Activated naive CD4-positive, alpha-beta T cell (primary cell): ENCODE measurements around the gene COQ8A.
A peak's percentile ranks its signal among the peaks of the same experiment; 100 is the strongest.
"Not testable (repeated sequence)": the region's sequence is repeated elsewhere in the genome, so short reads cannot be mapped to it uniquely, and the experiment has no call there.

Experiments
- DNase-seq, 4 experiments: peaks; one replicate each; lab custom pipeline; 2025; lab: John Stamatoyannopoulos, UW

Gene COQ8A

DNA sequence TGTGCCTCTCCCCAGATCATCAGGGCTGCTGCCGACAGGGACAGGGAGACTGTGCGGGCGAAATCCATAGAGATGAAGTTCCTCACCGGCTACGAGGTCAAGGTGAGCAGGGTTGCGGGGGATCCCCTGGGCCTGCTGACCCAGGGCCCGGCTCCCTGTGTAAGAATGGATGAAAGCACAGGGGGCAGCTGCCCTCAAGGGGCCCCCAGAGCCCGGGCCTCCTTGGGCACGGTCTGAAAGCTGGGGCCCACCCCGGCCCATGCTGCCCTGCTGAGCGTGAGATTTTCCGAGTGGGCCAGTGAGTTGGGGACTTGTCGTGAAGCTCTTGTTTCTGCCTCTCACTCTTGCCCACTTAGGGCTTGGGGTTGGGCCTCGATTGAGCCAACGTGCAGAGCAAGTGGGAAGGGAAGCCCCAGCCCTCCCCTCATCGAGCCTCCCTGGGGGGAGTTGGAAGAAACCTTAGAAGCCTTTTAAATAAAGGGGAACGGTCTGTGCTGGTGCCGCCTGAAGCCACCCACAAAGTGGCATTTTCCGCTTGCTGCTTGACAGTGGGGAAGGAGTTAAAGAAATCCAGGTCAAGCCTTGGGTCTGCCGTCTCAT lies 45.2 kb downstream of the COQ8A start:
- no peak for DNase-seq

- DNase-seq: no peak
These were observed 45.9 kb downstream of the COQ8A start for GRCh38 chr1:226985839-226986463.

DNA sequence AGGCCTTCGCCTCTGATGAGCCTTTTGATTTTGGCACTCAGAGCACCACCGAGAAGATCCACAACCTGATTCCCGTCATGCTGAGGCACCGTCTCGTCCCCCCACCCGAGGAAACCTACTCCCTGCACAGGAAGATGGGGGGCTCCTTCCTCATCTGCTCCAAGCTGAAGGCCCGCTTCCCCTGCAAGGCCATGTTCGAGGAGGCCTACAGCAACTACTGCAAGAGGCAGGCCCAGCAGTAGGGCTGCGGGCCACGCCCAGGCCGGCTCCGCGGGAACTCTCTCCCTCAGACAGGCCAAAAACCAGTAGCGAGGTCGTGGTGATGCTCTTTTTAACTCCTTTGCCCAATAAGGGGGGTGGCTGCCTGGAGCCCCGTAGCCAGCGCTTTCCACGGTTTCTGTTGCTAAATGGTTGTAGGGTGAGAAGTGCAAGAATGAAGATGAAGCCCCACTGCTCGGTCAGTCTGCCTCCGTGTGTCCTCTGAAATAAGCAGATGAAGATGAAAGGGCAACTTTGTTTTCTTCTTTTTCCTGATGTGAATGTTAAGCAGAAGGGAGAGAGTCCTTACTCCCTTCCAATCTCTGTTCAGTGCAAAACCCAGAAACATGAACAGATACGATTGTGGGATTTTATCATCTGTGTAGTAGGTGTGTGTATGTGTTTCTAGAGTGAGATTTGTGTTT lies 46.5 kb downstream of the COQ8A start:
- no peak for DNase-seq

GRCh38 chr1:226987179-226987536 lies 47.1 kb downstream of the COQ8A start:
- DNase-seq: no peak

DNA sequence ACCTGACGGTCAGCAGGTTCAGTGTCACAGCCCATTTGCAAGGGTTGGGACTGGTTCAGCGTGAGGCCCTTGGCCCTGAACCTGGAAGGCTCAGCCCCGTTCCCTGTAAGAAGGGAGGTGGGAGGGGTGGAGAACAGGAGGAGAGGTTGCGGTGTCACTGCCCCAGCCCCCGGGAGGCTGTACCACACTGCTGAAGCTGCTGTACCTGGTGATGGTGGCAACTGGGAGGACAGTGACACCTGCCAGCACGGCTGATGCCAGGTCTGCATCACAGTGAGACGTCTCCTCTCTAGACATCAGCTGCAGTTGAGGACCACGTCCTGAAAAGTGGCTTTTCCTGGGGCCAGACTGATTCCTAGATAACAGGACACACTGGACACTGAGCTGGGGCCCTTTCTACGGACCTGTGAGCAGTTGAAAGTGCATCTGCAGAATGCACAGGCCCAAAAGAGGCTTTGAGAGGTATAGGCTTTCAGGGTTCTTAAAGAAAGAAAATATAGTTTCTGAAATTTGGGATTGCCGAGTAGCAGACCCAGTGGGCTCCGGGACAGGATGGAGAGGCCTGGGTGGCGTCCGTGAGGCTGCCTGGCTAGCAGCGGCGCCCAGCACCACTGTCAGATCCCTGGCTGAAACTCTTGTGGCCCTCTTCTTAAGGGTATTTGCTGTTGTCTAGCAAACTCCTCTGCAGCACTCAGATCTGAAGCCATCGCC lies 47.7 kb downstream of the COQ8A start:
- DNase-seq: no peak

DNA sequence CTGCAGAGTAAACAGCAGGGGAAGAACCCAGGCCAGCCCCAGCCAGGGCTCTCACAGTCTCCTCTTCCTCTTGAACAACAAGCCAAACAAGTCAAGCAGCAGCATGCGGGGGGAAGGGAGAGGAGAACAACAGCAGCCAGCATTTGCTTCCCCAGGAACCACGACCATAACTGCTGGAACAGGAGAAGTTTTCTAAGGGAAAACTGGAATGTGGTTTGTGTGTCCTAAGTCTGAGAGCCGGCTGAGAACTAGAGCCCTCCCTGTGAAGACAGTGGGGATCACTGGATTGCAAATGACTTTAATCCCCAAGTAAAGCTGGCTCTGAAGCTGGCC lies 48.2 kb downstream of the COQ8A start:
- DNase-seq: no peak

- no peak for DNase-seq
These were observed 49.2 kb downstream of the COQ8A start for GRCh38 chr1:226989085-226989920.

DNA sequence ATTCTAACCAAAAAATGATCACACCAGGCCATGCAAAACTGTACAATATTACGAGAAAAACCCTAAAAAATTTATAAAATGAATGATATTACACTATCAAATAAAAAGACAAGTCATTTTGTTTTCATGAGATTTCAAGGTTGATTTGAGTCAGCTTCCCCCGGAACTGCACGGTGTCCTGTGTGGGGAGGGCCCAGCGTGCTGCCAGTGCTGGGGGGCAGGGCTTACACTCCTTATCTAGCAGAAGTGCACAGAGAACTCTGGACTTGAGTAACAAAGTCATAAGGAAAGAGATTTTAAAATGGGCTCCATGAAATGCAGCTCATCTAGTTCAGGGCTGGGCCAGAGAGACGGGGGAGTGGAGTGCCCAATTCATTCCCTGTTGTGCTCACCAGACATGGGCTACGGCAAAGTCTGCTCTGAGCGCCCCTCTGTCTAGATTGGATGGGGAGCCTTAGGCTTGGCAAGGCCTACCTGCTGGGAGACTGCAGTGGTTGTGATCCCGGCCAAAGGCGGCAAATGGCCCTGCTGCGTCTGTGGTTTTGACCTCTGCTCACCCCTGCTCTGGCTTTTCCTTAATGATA lies 50.1 kb downstream of the COQ8A start:
- peak in 1 of 4 experiments; percentile 44 for DNase-seq

DNA sequence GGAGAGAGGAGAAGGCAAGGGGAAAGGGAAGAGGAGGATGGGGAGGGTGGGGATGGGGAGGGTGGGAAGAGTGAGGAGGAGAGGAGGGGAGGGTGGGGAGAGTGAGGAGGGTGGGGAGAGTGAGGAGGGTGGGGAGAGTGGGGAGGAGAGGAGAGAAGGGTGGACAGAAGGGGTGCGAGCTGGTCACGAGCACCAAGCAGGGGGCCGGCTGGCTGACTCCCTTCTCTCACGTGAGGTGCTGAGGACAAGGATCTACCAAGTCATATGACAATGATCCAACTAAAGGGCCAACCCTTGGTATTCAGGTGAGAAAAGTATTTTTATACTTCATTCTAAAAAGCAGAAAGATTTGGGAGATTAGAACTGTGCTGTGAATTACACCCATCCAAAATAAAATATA lies 51.8 kb downstream of the COQ8A start:
- DNase-seq: no peak

- DNase-seq: no peak
These were observed 53.9 kb downstream of the COQ8A start for GRCh38 chr1:226993814-226994585.

- no peak for DNase-seq
These were observed 54.7 kb downstream of the COQ8A start for GRCh38 chr1:226994586-226995364.

DNA sequence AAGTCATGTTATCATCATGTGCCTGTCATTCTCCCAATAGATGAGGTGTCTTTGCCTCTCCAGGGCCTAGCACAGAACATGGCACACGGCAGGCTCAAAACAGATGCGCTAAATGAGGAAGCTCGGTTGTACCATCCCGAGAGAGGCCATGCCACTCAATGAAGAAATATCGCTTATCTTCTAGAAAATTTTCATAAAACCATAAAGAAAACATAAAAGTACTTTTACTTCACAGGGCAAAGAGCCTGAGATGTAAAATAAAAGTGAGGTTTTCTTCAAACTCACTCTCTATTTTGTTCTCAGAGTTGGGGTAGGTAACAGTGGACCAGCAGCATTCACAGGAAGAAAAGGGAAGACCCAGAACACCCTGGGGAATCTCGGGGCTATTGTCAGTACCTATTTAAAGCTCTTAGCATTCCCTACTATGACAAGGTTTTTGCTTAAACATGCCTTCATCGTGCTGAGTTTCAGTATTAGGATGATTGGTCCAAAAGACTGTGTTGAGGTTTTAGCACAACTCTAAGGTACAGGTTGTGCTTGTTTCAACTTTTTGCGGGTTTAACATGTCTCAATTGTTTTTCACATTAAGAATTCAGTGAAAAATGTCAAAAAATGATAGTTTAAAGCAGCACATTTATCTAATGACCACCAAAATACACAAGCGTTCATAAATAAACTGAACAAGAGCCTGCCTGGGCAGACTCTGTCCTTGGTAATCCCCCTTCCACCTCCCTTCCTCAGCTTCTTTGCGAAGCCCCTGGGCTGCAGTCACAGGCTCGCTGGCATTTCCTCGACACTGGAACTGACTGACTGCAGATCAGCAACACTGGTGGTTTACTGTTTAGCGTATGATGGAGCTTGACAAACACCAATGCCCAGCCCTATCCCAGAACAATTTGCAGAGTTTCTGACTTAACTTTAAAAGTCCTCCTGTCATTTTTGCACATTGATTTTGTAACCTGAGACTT lies 55.6 kb downstream of the COQ8A start:
- DNase-seq: no peak

GRCh38 chr1:226999579-226999978 lies 59.5 kb downstream of the COQ8A start:
- DNase-seq: not testable (repeated sequence)

GRCh38 chr1:227002531-227003049 lies 62.5 kb downstream of the COQ8A start:
- no peak for DNase-seq

- no peak for DNase-seq
These were observed 63.1 kb downstream of the COQ8A start for GRCh38 chr1:227003165-227003564.

DNA sequence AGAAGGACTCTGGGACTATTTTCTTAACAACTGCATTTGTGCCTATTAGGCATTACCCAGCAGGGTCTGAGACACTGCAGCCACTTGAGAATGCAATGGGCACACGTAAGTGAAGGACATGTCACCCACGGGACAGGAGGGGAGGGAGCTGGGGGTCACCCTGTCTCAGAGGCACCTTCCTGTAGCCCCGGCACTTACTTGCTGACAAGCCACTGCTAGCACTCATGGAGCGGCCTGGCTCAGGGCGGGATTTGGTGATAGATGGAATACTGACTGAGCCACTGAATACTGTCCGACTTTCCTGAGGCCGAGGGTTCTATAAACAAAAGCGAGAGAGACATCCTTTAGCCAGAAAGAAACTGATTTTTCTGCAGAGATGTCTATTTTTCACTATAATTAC lies 64.7 kb downstream of the COQ8A start:
- DNase-seq: no peak

DNA sequence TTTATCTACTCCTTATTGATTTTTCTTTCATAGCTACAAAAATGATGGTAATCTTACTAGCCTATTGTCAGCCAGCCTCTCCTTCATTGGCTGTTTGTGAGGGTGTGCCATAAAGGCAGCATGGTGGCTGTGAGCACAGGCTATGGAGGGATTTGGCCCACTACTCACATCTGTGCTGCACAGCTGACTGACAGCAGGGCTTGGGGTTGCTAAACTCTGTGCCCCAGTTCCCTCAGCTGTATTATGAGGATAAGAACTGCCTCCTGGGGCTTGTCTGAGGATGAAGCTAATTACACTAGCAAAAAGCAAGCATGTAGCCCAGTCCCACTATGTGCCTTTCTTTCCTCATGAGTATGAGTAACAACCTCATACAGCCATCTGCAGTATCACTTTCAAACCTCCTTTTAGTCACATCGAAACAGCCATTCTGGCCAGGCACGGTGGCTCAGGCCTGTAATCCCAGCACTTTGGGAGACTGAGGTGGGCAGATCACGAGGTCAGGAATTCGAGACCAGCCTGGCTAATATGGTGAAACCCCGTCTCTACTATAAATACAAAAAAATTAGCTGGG lies 66.2 kb downstream of the COQ8A start:
- no peak for DNase-seq

- DNase-seq: no peak
These were observed 69.8 kb downstream of the COQ8A start for GRCh38 chr1:227009937-227010336.
